GM12874 (cell line): ENCODE results near the gene ZMIZ1.
A peak's percentile ranks its signal among the peaks of the same experiment; 100 is the strongest.

ENCODE experiments used
- CTCF ChIP-seq: IDR thresholded peaks from 2 replicates; pipeline ENCODE4 v1.5.1; 2011; ENCODE audit warnings: low read depth, mild to moderate bottlenecking, control low read depth, low read length, moderate library complexity; ENCODE audit not compliant: insufficient read depth

The ZMIZ1 gene

GRCh38 chr10:79344502-79345195 is 275.9 kb downstream of the ZMIZ1 start:
- no peak for TF ChIP-seq CTCF

- no peak for TF ChIP-seq CTCF
Measured at GRCh38 chr10:79345241-79346011, 276.7 kb downstream of the ZMIZ1 start.

GRCh38 chr10:79346012-79346340 is 277.2 kb downstream of the ZMIZ1 start:
- no peak for TF ChIP-seq CTCF

GRCh38 chr10:79346388-79347225 is 277.8 kb downstream of the ZMIZ1 start:
- TF ChIP-seq CTCF, result no peak

GRCh38 chr10:79347226-79347893 is 278.6 kb downstream of the ZMIZ1 start, which contains the start of gene PPIF:
Gene PPIF, plus strand, starts transcription at chr10:79347469. Its CDS starts 80 bp downstream, at chr10:79347549.
- TF ChIP-seq CTCF, result peak; percentile 95

- TF ChIP-seq CTCF, result peak; percentile 8; the same call in 1 of the 2 replicates
Measured at GRCh38 chr10:79347894-79348639, 279.3 kb downstream of the ZMIZ1 start.
